HT-29 (cell line): ENCODE data around the gene MED20. TPM values are rescaled to one million over a fixed set of nuclear protein-coding genes. Genes with fewer than 3 reads are reported as not detected.
"Not testable (repeated sequence)": the region's sequence is repeated elsewhere in the genome, so short reads cannot be mapped to it uniquely, and the experiment has no call there.

Experiments used
- DNase-seq: peaks from one replicate; pipeline ENCODE4 v3.0.0-alpha.2; 2015; ENCODE audit warnings: low spot score
- total RNA-seq: library from RNA; depleted of rRNA; stranded (reverse); fragments of >200 nt; shearing (Covaris generic); gene quantifications from 2 replicates; pipeline ENCODE4 v1.2.3, GENCODE V29; 2014; rRNA removed

Gene MED20
- 18.3 and 25.4 TPM in 2 replicates for total RNA-seq

DNA sequence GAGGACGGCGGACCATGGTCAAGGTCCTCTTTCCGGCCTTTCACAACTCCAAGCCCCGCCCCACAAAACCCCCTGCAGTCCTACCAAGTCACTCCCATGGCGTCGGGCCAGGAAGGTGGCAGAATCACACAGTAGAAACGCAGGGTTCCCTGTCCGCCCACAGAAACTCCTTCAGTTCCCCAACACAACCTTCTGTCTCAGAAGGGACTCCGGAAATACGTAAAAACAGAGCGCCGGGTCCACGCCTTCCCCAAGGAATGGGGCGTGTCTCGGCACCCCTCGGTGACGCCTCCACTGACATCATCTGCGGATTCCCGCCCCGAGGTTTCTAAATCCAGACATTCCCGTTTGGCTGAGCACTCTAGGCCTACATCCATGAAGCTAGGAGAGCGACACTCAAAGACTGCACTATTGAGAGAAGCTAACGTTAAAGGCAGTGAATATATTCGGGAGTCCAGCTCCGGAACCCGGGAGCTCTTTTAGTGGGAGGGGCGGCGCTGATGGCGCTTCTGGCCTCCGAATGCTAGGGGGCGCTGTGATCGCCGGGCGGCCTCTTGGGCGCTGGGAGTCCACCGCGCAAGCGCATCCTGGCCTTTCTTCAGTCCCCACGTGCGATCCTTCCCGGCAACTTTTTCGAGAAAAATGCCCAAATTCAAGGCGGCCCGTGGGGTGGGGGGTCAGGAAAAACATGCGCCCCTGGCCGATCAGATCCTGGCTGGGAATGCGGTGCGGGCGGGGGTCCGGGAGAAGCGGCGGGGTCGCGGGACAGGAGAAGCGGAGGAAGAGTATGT, at the start of gene MED20, which contains the start of gene BYSL:
Gene MED20, minus strand, starts transcription at position 219 of the 791 bp plus-strand sequence. Its CDS starts 121 bp downstream, at position 98.
Gene BYSL, plus strand, starts transcription at position 579 of the 791 bp plus-strand sequence. Its CDS starts 64 bp downstream, at position 643.
- DNase-seq, result peak; percentile 96

DNA sequence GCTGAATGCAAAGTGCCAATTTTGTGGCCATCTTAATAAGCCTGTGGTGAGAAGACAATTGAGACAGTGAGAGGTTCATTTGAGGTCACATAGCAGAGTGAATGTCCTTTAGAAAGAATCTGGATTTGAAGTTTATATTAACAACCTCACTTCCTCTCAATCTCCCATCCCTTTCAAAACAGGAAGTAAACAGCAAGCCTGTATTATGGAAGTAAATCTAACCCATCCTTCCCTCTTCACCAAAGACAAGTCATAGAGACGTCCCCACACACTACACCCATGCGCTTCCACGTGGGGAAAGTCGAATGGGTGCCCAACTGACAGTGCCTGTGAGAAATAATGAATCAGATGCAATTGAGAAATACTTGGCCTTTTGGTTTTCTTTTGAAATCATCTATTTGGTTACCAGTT, 49.5 kb upstream of the MED20 start:
- no peak for DNase-seq

DNA sequence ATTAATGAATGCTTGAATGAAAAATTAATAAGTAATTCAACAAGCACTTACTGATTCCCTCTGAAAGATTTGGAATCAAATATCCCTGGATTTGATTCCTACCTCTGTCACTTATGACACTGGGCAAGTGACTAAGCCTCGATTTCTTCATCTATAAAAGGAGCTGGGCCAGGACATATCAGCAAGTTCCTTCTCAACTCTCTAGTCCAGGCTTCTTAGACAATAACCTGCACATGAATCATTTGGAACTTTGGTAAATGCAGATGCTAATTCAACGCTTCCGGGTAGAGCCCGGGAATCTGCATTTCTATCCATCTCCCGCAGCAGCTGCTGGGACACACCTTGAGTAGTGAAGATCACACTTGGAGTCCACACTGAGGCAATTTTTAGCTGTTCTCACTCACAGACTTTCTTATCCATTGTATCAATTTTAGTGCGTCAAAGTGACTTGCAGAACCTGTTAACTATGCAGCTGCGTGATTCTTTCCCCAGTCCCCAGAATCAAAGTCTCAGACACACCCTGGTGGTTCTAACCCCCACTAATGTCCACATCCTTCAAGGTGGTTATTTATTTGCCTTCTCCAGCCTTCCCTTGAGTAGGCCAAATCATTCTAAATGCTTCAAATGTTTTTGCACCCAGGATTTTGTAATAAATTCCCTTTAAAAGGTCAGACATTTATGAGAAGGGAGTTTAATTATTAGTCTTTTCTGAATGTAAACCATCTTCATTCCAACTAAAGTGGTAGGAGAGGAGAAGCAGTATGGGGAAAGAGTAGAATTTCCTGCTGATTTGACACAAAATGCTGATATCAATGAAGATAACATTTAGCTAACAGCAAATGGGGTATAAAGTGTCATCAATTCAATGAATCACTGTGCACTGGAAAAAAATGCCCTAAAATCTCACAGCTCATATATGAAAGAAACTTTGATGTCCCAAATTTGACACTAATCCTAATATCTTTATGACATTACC, 46.7 kb upstream of the MED20 start:
- peak; percentile 48 for DNase-seq

DNA sequence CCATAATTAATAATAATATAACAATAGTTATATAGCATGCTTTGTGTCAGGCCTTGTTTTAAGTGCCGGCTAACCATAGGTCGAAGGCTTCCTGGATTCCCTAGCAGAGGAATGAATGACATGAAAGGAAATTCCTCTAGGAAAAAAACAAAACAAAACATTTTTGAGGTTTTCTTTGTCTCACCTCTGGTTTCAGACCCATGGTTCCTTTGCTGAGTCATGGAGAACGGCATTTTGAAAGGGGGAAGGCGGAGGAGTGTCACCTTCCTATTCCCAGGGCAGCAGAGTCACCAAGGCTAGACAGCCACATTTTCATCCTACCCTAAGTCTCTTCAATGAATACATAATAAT, 46.0 kb upstream of the MED20 start:
- DNase-seq, result peak; percentile 19

DNA sequence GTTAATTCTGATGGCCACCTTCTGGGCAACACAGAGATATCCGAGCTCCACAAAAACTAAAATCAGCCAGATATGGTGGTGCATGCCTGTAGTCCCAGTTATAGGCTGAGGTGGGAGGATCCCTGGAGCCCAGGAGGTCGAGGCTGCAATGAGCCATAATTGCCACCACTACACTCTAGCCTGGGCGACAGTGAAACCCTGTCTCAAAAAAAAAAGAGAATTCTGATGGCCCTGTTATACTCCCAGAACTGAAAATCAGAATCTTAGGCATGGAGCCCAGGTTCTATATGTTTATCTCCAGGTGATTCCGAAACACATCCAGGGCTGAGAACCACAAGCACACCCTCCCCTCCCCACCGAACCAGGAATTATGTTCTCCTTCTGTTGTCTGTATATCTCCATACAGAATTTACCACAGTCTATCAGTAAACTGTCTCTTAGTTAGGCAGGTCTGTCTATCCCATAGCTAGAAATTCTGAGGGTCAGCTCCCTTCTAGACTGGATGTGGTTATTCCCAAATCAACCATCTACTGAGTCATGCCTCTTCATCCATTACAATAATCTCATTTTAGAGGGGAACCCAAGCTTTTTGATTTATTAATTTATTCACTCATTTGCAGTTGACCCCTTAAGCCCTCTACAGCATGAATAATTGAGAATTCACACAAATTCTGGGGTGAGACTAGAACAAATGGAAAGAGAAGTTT, 45.4 kb upstream of the MED20 start:
- no peak for DNase-seq

DNA sequence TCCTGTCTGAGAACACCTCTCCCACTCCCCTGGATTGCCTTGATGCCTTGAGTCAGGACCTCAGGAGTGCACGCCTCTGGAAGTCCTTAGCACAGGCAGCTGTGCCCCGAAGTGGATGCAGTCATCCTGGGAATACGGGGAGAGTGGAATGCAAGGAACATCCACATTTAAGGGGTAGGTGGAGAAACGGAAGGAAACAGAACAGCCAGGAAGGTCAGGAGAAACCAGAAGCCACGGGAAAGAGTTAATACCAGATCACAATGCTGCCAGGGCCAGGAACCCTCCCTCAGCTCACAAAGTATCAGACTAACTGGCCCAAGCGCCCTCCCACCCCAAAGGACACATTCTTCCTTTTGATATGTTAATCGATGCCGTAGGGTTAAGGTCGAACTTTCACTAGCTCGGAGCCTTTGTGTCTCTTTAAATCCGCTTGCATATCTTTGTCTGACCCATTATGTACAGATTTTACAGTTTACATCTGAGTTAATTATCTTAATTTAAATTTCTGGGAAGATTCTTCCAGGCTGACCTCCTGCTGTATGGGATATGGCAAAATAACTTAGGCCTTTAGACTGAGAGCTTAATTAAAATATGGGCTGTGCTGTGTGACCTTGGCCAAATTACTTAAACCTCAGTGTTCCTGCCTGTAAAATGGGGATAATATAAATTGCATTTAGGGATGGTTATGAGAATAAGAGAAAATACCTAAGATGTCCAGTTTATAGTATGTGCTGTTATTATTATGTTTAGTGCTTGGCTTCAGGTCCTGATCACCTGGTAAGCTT, 44.7 kb upstream of the MED20 start:
- DNase-seq, result no peak

DNA sequence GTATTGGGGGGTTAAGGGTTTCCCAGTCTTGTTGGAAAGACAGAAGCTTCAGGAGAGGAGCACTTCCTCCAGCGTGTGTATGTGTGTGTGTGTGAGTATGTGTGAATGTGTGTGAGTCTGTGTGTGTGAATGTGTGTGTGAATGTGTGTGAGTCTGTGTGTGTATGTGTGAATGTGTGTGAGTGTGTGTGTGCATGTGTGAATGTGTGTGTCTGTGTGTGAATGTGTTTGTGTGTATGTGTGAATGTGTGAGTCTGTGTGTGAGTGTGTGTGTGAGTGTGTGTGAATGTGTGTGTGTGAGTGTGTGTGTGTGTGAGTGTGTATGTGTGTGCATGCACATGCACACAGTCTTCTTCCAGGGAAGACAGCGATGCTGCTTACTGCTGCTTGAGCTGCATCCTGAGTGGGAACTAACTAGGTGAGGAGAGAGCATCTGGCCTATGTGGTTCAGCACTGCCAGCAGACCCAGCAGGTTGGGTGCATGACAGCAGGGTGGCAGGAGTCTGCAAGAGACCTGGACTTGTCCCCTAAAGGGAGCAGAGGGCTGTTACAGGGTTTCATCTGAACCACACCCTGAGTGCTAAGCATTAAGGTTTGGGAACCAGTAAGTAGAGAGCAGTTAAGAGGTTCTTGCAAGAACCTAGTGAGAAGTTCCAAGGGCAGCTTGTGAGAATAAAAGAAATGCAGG, 43.4 kb upstream of the MED20 start:
- no peak for DNase-seq

DNA sequence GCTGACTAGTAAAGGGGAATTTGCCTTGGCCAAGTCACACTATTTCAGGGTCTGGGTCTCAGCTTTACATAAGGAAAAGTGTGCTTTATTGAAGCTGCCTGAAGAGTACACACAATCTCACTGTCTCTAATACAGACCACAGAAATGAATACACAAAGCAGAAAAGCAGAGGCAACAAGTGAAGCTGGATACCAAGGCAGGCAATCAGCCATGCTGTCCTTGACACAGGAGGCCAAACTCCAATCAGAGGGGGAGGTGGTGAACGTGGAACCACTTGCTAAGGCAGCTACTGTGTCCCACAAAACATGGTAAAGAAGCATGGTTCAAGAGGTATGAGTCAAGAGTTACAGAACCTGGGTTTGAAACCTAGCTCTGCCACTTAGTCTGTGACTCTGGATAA, 42.4 kb upstream of the MED20 start:
- no peak for DNase-seq

DNA sequence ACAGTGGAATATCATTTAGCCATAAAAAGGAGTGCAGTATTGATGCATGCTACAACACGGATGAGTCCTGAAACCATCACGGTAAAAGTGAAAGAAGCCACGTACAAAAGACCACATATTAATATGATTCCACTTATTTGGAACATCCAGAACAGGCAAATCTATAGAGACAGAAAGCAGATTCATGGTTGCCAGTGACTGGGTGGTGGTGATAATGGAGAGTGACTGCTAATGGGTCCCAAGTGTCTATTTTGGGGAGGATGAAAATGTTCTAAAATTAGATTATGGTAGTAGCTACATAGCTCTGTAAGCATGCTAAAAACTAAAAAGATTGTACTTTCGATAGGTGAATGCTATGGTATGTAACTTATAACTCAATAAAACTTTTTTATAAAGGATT, 39.1 kb upstream of the MED20 start:
- DNase-seq, result no peak

DNA sequence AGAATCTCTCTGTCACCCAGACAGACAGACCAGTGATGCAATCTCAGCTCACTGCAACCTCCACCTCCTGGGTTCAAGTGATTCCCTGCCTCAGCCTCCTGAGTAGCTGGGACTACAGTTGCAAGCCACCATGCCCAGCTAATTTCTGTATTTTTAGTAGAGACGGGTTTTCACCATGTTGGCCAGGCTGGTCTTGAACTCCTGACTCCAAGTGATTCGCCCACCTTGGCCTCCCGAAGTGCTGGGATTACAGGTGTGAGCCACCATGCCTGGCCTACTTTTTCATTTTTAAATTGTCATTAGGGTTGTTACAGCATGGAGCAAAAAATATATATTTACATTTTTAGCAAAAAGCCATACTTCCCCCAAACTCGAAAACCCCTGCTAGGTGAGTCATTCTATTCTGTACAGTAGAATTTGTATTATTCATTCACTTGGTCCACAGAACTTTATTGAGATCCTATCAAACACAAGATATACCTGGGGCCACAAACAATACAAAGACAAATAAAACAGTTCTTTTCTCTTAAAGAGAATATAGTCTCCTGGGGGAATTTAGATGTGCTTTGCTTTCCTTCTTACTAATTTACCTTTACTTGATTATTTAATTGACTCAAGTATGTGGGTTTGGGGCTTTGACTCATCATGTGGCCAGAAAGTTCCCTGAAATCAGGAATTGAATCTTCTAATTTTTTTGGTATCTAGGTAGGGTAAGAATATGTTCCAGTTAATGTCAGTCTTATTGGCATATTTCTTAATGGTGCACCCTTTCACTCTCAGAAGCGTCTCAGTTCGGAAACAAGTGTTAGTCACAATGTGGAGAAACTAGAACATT, 37.3 kb upstream of the MED20 start:
- no peak for DNase-seq

DNA sequence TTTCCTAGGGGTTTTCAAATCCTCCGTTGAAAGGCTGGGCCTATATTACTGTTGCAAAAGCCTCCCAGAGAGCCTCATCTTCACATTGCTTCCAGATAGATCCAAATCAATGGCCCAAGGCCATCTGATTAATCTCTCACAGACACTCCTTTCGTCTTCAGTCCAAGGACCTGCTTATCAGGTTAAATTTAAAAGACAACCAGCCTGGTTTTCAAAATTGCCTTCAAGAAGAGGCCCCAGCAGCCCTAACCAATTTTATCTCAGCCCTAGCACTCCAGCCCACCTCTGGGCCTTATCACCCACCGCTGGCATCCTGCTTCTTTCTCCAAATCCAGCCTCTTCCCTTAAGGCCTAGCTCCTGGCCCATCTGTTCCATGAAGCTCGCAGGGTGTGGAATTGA, 36.2 kb upstream of the MED20 start:
- DNase-seq, result no peak

GRCh38 chr6:41955412-41955811, 34.5 kb upstream of the MED20 start:
- DNase-seq, result no peak

DNA sequence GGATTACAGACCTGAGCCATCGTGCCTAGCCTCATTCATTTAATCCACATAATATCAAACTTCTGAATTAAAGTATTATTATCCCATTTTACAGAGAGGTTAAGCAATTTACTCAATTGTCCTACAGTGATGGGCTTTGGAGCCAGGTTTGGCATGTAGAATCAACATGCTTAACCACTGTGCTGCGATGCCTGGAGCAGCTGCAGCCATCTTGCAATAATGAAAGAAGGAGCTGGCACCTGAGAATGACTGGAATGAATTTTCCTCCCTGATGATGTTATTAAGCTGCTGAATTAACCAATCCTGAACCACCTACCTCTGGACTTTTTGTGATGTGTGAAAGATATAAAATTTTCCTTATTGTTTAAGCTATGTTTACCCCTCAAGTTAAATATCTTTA, 33.7 kb upstream of the MED20 start:
- DNase-seq, result no peak

DNA sequence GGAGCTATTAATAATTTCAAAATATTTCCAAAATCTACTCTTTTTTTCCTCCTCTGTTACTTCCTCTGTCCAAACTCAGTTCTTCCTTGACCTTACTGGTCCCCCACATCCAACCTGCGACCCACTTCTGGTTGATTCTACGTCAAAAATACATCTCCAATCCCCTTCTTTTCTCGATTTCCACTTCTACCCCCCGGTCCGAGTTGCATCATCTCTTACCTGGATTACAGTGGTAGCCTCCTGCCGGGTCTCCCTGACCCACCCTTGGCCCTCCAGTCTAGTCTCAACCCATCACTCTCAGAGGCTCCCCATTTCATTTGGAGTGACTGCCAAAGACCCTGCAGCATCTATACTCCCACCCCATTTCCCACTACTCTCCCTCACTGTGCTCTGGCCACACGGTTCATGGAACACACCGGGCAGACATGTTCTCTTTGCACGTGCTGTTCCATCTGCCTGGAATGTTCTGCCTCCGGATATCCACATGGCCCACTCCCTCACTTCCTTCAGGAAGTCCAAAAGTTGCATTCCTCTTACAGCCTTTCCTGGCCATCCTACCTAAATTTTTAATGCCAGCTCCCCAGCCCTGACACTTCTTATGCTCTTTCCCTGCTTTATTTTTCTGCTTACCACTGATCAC, 26.8 kb upstream of the MED20 start:
- DNase-seq, result no peak

- no peak for DNase-seq
Observed at GRCh38 chr6:41943456-41943855, 22.5 kb upstream of the MED20 start.

- DNase-seq, result not testable (repeated sequence)
Observed at GRCh38 chr6:41942882-41943281, 21.9 kb upstream of the MED20 start.

DNA sequence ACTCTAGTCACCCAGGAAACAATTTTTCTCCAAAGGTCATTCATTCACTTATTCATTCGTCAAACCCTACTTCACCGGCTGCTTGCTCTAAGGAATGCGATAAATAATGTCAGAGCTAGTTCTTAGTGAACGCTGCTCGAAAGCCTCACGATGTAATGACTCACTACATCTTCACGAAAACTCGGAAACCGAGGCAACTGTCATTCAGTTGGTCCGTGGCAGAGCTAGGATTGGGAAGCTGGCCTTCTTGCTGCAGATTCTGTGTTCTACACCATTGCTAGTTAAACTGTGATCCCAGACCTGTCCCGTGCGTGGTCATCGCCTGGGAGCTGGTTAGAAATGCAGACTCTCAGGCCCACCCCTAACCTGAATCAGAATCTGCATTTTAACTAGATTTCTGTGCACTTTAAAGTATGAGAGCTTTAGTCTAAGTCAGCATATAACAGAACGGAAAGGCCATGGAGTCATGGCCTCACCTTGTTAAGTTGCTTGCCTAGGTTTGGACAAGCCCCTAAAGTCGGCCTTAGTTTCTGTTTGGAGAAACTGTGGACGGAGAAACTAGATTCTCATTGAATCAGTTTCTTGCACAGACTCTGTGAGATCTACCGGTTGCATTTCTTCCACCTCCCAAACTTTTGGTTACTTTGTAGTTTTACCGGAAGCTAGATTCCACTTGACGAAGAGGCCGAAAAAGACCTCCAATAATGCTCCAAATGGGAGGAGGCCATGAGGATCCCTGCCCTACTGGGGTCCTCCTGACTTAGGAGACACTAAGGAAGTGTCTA, 21.3 kb upstream of the MED20 start:
- DNase-seq, result no peak
